ENCODE measurements around the gene CNR2.
A peak's percentile ranks its signal among the peaks of the same experiment; 100 is the strongest.
"Not testable (repeated sequence)": the region's sequence is repeated elsewhere in the genome, so short reads cannot be mapped to it uniquely, and the experiment has no call there.

Gene CNR2

GRCh38 chr1:23837908-23838307 is 75.3 kb downstream of the CNR2 start:
- no peak for TF ChIP-seq EZH2phosphoT487 (IDR thresholded peaks at IDR 0.05; ENCODE audit: low read length)
- TF ChIP-seq CTCF (IDR thresholded peaks at IDR 0.05; ENCODE audit: low read length), result no peak
- TF ChIP-seq EZH2 (optimal IDR thresholded peaks at IDR 0.05; ENCODE audit: low read depth, low read length), result no peak
- Histone ChIP-seq H3K4me2 (ENCODE audit: low read depth, low read length) (peak overlapping the region; percentile 83; the same call in 1 of the 2 replicates), H3K27ac (ENCODE audit: low read length) (no peak overlapping the region), H3K9me2 (replicated peaks; ENCODE audit: insufficient read depth, low read length) (no peaks in the 10 kb centered on the region), H4K20me1 (ENCODE audit: insufficient read depth, low read length) (no peaks in the 10 kb centered on the region), H3K79me2 (ENCODE audit: low read length) (no peaks in the 10 kb centered on the region), H2AFZ (ENCODE audit: low read length) (peak overlapping the region; percentile 47; the same call in 1 of the 2 replicates), H3K4me3 (ENCODE audit: low read length) (peak overlapping the region; percentile 39), H3K9ac (ENCODE audit: low read length) (no peak overlapping the region), H3K36me3 (replicated peaks; ENCODE audit: insufficient read depth, low read length) (no peaks in the 10 kb centered on the region), H3K4me1 (ENCODE audit: low read length) (no peaks in the 10 kb centered on the region), H3K9me3 (replicated peaks; ENCODE audit: insufficient read depth, low read length) (no peaks in the 10 kb centered on the region), H3K27me3 (replicated peaks; ENCODE audit: insufficient read depth, low read length) (peaks cover 16% of the 10 kb centered on the region), H3F3A (ENCODE audit: insufficient read depth, low read length) (no peaks in the 10 kb centered on the region)
- no peak for DNase-seq

- Histone ChIP-seq H3K4me3 (ENCODE audit: low read length) (no peak overlapping the region), H3K27me3 (replicated peaks; ENCODE audit: insufficient read depth, low read length) (peaks cover 16% of the 10 kb centered on the region), H3K4me2 (ENCODE audit: low read depth, low read length) (no peak overlapping the region), H3K4me1 (ENCODE audit: low read length) (no peaks in the 10 kb centered on the region), H3K9me3 (replicated peaks; ENCODE audit: insufficient read depth, low read length) (no peaks in the 10 kb centered on the region), H3F3A (ENCODE audit: insufficient read depth, low read length) (no peaks in the 10 kb centered on the region), H3K27ac (ENCODE audit: low read length) (no peak overlapping the region), H2AFZ (ENCODE audit: low read length) (no peak overlapping the region), H3K36me3 (replicated peaks; ENCODE audit: insufficient read depth, low read length) (no peaks in the 10 kb centered on the region), H3K9me2 (replicated peaks; ENCODE audit: insufficient read depth, low read length) (no peaks in the 10 kb centered on the region), H3K9ac (ENCODE audit: low read length) (no peak overlapping the region), H3K79me2 (ENCODE audit: low read length) (no peaks in the 10 kb centered on the region), H4K20me1 (ENCODE audit: insufficient read depth, low read length) (no peaks in the 10 kb centered on the region)
- no peak for DNase-seq
- no peak for TF ChIP-seq EZH2 (optimal IDR thresholded peaks at IDR 0.05; ENCODE audit: low read depth, low read length)
- TF ChIP-seq CTCF (IDR thresholded peaks at IDR 0.05; ENCODE audit: low read length), result no peak
- TF ChIP-seq EZH2phosphoT487 (IDR thresholded peaks at IDR 0.05; ENCODE audit: low read length), result no peak
Observed at GRCh38 chr1:23836037-23836436, 77.1 kb downstream of the CNR2 start.

- H3K4me2 ChIP-seq (ENCODE audit: low read depth, low read length); H3F3A ChIP-seq (ENCODE audit: insufficient read depth, low read length); H3K9me2 ChIP-seq (replicated peaks; ENCODE audit: insufficient read depth, low read length); H3K9me3 ChIP-seq (replicated peaks; ENCODE audit: insufficient read depth, low read length); H3K79me2 ChIP-seq (ENCODE audit: low read length); DNase-seq; H3K4me1 ChIP-seq (ENCODE audit: low read length); H3K4me3 ChIP-seq (ENCODE audit: low read length); H3K9ac ChIP-seq (ENCODE audit: low read length); H3K27ac ChIP-seq (ENCODE audit: low read length); H4K20me1 ChIP-seq (ENCODE audit: insufficient read depth, low read length); H2AFZ ChIP-seq (ENCODE audit: low read length); H3K36me3 ChIP-seq (replicated peaks; ENCODE audit: insufficient read depth, low read length): not testable (repeated sequence)
- peaks cover 16% of the 10 kb centered on the region for H3K27me3 ChIP-seq (replicated peaks; ENCODE audit: insufficient read depth, low read length)
Observed at GRCh38 chr1:23834156-23834555, 79.0 kb downstream of the CNR2 start.

- Histone ChIP-seq H3K4me2 (ENCODE audit: low read depth, low read length) (no peak overlapping the region), H3K9ac (ENCODE audit: low read length) (no peak overlapping the region), H3K79me2 (ENCODE audit: low read length) (peaks cover 16% of the 10 kb centered on the region), H3K4me1 (ENCODE audit: low read length) (0 out of 2 replicates have a peak, but pooled peaks cover 7% of the 10 kb centered on the region), H3K36me3 (replicated peaks; ENCODE audit: insufficient read depth, low read length) (no peaks in the 10 kb centered on the region), H3K9me3 (replicated peaks; ENCODE audit: insufficient read depth, low read length) (no peaks in the 10 kb centered on the region), H3K27ac (ENCODE audit: low read length) (no peak overlapping the region), H3K4me3 (ENCODE audit: low read length) (no peak overlapping the region), H2AFZ (ENCODE audit: low read length) (no peak overlapping the region), H3K27me3 (replicated peaks; ENCODE audit: insufficient read depth, low read length) (no peaks in the 10 kb centered on the region), H3K9me2 (replicated peaks; ENCODE audit: insufficient read depth, low read length) (no peaks in the 10 kb centered on the region), H3F3A (ENCODE audit: insufficient read depth, low read length) (no peaks in the 10 kb centered on the region), H4K20me1 (ENCODE audit: insufficient read depth, low read length) (no peaks in the 10 kb centered on the region)
- DNase-seq, result no peak
- no peak for TF ChIP-seq CTCF (IDR thresholded peaks at IDR 0.05; ENCODE audit: low read length)
- TF ChIP-seq EZH2phosphoT487 (IDR thresholded peaks at IDR 0.05; ENCODE audit: low read length), result no peak
- TF ChIP-seq EZH2 (optimal IDR thresholded peaks at IDR 0.05; ENCODE audit: low read depth, low read length), result no peak
Observed at GRCh38 chr1:23827717-23828116, 85.4 kb downstream of the CNR2 start.

- H3K4me3 ChIP-seq (ENCODE audit: low read length); H3K27ac ChIP-seq (ENCODE audit: low read length); H3K9me2 ChIP-seq (replicated peaks; ENCODE audit: insufficient read depth, low read length); DNase-seq; H4K20me1 ChIP-seq (ENCODE audit: insufficient read depth, low read length); H3K9me3 ChIP-seq (replicated peaks; ENCODE audit: insufficient read depth, low read length); H3K9ac ChIP-seq (ENCODE audit: low read length); H2AFZ ChIP-seq (ENCODE audit: low read length); H3K36me3 ChIP-seq (replicated peaks; ENCODE audit: insufficient read depth, low read length); H3K27me3 ChIP-seq (replicated peaks; ENCODE audit: insufficient read depth, low read length); H3K4me1 ChIP-seq (ENCODE audit: low read length); H3F3A ChIP-seq (ENCODE audit: insufficient read depth, low read length): not testable (repeated sequence)
- Histone ChIP-seq H3K4me2 (ENCODE audit: low read depth, low read length) (peak overlapping the region; percentile 80; the same call in 1 of the 2 replicates), H3K79me2 (ENCODE audit: low read length) (peaks cover 16% of the 10 kb centered on the region)
Observed at GRCh38 chr1:23826590-23826989, 86.6 kb downstream of the CNR2 start.
